Mesothelial cell of epicardium (in vitro differentiated cells): ENCODE measurements around the gene TMEM61. TPM values are rescaled to one million over a fixed set of nuclear protein-coding genes. Genes with fewer than 3 reads are reported as not detected.

Experiments
- DNase-seq, 2 experiments: peaks; one replicate each; pipeline ENCODE4 v3.0.0; 2021; ENCODE audit warnings: low spot score in 2 of 2; ENCODE audit not compliant: unreplicated experiment in 2 of 2
- H3K27ac Mint-ChIP-seq: 2 replicates; pipeline ENCODE4 v1.8.0; 2021; ENCODE audit warnings: mixed read lengths
- H3K27me3 Mint-ChIP-seq: 2 replicates; pipeline ENCODE4 v1.8.0; 2021; ENCODE audit warnings: low read depth, mixed read lengths
- H3K36me3 Mint-ChIP-seq: 2 replicates; pipeline ENCODE4 v1.8.0; 2021; ENCODE audit warnings: mixed read lengths
- H3K4me1 Mint-ChIP-seq: 2 replicates; pipeline ENCODE4 v1.8.0; 2021; ENCODE audit warnings: mixed read lengths
- H3K4me3 Mint-ChIP-seq: 2 replicates; pipeline ENCODE4 v1.8.0; 2021; ENCODE audit warnings: mild to moderate bottlenecking, moderate library complexity, mixed read lengths
- H3K9me3 Mint-ChIP-seq: 2 replicates; pipeline ENCODE4 v1.8.0; 2021; ENCODE audit warnings: mixed read lengths
- CTCF ChIP-seq: fragments of 200-600 bp; sonication (generic); IDR thresholded peaks from one replicate; pipeline ENCODE4 v1.5.0; 2021; ENCODE audit warnings: antibody characterized with exemption; ENCODE audit not compliant: unreplicated experiment
- total RNA-seq: library from RNA; stranded (reverse); gene quantifications from 3 replicates; pipeline ENCODE4 v1.2.1, GENCODE V29; 2021

The TMEM61 gene
- total RNA-seq, 1 donor from 2014 or later, result 0.47 TPM

- no peak for DNase-seq
- no peaks in the 10 kb centered on the region for H3K36me3 Mint-ChIP-seq
- H3K9me3 Mint-ChIP-seq, result no peaks in the 10 kb centered on the region
- no peak overlapping the region for H3K4me3 Mint-ChIP-seq
- H3K4me1 Mint-ChIP-seq, result peaks cover 18% of the 10 kb centered on the region
- TF ChIP-seq CTCF, result no peak
- H3K27me3 Mint-ChIP-seq, result peaks cover 39% of the 10 kb centered on the region
- H3K27ac Mint-ChIP-seq, result no peak overlapping the region
Observed at GRCh38 chr1:54995835-54996234, 15.4 kb downstream of the TMEM61 start.

- Mint-ChIP-seq H3K4me3 (peak overlapping the region; percentile 59), H3K4me1 (peaks cover 18% of the 10 kb centered on the region), H3K36me3 (no peaks in the 10 kb centered on the region), H3K9me3 (no peaks in the 10 kb centered on the region), H3K27me3 (peaks cover 39% of the 10 kb centered on the region), H3K27ac (no peak overlapping the region)
- DNase-seq, result peak; percentile 60 to 76
- peak; percentile 79 for TF ChIP-seq CTCF
Observed at GRCh38 chr1:54996359-54996868, 16.0 kb downstream of the TMEM61 start.

- H3K36me3 Mint-ChIP-seq, result no peaks in the 10 kb centered on the region
- H3K9me3 Mint-ChIP-seq, result no peaks in the 10 kb centered on the region
- no peak for TF ChIP-seq CTCF
- H3K27ac Mint-ChIP-seq, result no peak overlapping the region
- DNase-seq, result no peak
- peaks cover 39% of the 10 kb centered on the region for H3K27me3 Mint-ChIP-seq
- H3K4me3 Mint-ChIP-seq, result peak overlapping the region; percentile 59
- peaks cover 18% of the 10 kb centered on the region for H3K4me1 Mint-ChIP-seq
Observed at GRCh38 chr1:54996869-54997710, 16.7 kb downstream of the TMEM61 start.

- DNase-seq, result no peak
- no peak for TF ChIP-seq CTCF
- H3K4me1 Mint-ChIP-seq, result peaks cover 18% of the 10 kb centered on the region
- H3K9me3 Mint-ChIP-seq, result no peaks in the 10 kb centered on the region
- peaks cover 39% of the 10 kb centered on the region for H3K27me3 Mint-ChIP-seq
- H3K27ac Mint-ChIP-seq, result no peak overlapping the region
- H3K36me3 Mint-ChIP-seq, result no peaks in the 10 kb centered on the region
- peak overlapping the region; percentile 33 for H3K4me3 Mint-ChIP-seq
Observed at GRCh38 chr1:54997711-54997986, 17.2 kb downstream of the TMEM61 start.

GRCh38 chr1:54998100-54998499, 17.7 kb downstream of the TMEM61 start:
- Mint-ChIP-seq H3K4me3 (no peak overlapping the region), H3K27me3 (peaks cover 39% of the 10 kb centered on the region), H3K9me3 (no peaks in the 10 kb centered on the region), H3K4me1 (peaks cover 18% of the 10 kb centered on the region), H3K36me3 (no peaks in the 10 kb centered on the region), H3K27ac (no peak overlapping the region)
- no peak for TF ChIP-seq CTCF
- no peak for DNase-seq
